RWPE1 (cell line): ENCODE measurements around the gene C2orf92.

Experiments used
- CTCF ChIA-PET: fragments of 350-600 bp; sonication (Branson Sonifier 250); formaldehyde crosslinking; extraction: SDS; loops from one replicate; lab custom pipeline; 2021; lab: Yijun Ruan, JAX
- POLR2A ChIA-PET: fragments of 400-600 bp; formaldehyde crosslinking; extraction: SDS; loops from one replicate; lab custom pipeline; 2020; ENCODE audit warnings: antibody characterized with exemption; ENCODE audit not compliant: low non-redundant PET; lab: Yijun Ruan, JAX
- DNase-seq: peaks from one replicate; pipeline ENCODE4 v3.0.0; 2012; ENCODE audit warnings: low spot score
- H3K27ac ChIP-seq: fragments of 450-650 bp; 2 replicates; pipeline ENCODE4 v1.5.1; 2017
- CTCF ChIP-seq: fragments of 450-650 bp; conservative IDR thresholded peaks from 2 replicates; pipeline ENCODE4 v1.5.1; 2017; ENCODE audit warnings: low read depth, mild to moderate bottlenecking

The C2orf92 gene

GRCh38 chr2:97704989-97705388 lies 35.5 kb downstream of the C2orf92 start:
- no peak for TF ChIP-seq CTCF
- no peak overlapping the region for H3K27ac ChIP-seq
- ChIA-PET POLR2A (no interaction called here), CTCF (no interaction called here)
- DNase-seq: no peak

- DNase-seq: no peak
- POLR2A ChIA-PET: no interaction called here
- TF ChIP-seq CTCF: no peak
- CTCF ChIA-PET: interaction anchor here (0.6 kb wide), 1 partner anchor 29 kb away, joined by 3 read pairs; no protein-coding TSS in a partner anchor
- no peak overlapping the region for H3K27ac ChIP-seq
Observed at GRCh38 chr2:97706112-97706511, 36.6 kb downstream of the C2orf92 start.

- H3K27ac ChIP-seq: no peak overlapping the region
- DNase-seq: no peak
- CTCF ChIA-PET: no interaction called here
- POLR2A ChIA-PET: no interaction called here
- TF ChIP-seq CTCF: no peak
Observed at GRCh38 chr2:97706708-97707345, 37.3 kb downstream of the C2orf92 start.

- POLR2A ChIA-PET: no interaction called here
- H3K27ac ChIP-seq: no peak overlapping the region
- no peak for TF ChIP-seq CTCF
- DNase-seq: no peak
- CTCF ChIA-PET: interaction anchor here (1.0 kb wide), 1 partner anchor 7 kb away, joined by 4 read pairs; no protein-coding TSS in a partner anchor
Observed at GRCh38 chr2:97707362-97708047, 38.0 kb downstream of the C2orf92 start.

GRCh38 chr2:97708048-97708380 lies 38.5 kb downstream of the C2orf92 start:
- CTCF ChIA-PET: interaction anchor here (1.0 kb wide), 1 partner anchor 8 kb away, joined by 4 read pairs; no protein-coding TSS in a partner anchor
- TF ChIP-seq CTCF: no peak
- DNase-seq: no peak
- no peak overlapping the region for H3K27ac ChIP-seq
- POLR2A ChIA-PET: no interaction called here

GRCh38 chr2:97708608-97709007 lies 39.1 kb downstream of the C2orf92 start:
- DNase-seq: no peak
- no peak overlapping the region for H3K27ac ChIP-seq
- TF ChIP-seq CTCF: no peak
- POLR2A ChIA-PET: no interaction called here
- CTCF ChIA-PET: interaction anchor here (1.0 to 2.0 kb wide), 2 partner anchors 8 to 9 kb away, joined by 4 to 5 read pairs; no protein-coding TSS in a partner anchor
